Testis (tissue), 3 donors: ENCODE results near the gene GFM1. TPM values are rescaled to one million over a fixed set of nuclear protein-coding genes. Genes with fewer than 3 reads are reported as not detected.

Experiments used
- DNase-seq: peaks from one replicate; pipeline ENCODE4 v3.0.0-alpha.2; 2019
- H3K27ac ChIP-seq, 2 donors: fragments of 200-600 bp; sonication (generic); one replicate each; pipeline ENCODE4 v1.5.1; 2019
- H3K27me3 ChIP-seq: fragments of 200-600 bp; sonication (generic); one replicate; pipeline ENCODE4 v1.5.1; 2019
- H3K36me3 ChIP-seq: fragments of 200-600 bp; sonication (generic); one replicate; pipeline ENCODE4 v1.5.1; 2017; ENCODE audit warnings: low read depth; ENCODE audit errors: missing control alignments
- H3K4me1 ChIP-seq: fragments of 200-600 bp; sonication (generic); one replicate; pipeline ENCODE4 v1.5.1; 2019
- H3K4me3 ChIP-seq, 2 donors: fragments of 200-600 bp; sonication (generic); one replicate each; pipeline ENCODE4 v1.5.1; 2017 to 2019
- H3K9me3 ChIP-seq: fragments of 200-600 bp; sonication (generic); one replicate; pipeline ENCODE4 v1.5.1; 2017
- POLR2A ChIP-seq: fragments of 450-650 bp; IDR thresholded peaks from one replicate; pipeline ENCODE4 v1.6.1; 2017; ENCODE audit warnings: antibody characterized with exemption, mild to moderate bottlenecking, moderate library complexity
- WGBS, 2 donors: methylation state at CpG; one replicate each; pipeline ENCODE4 v1.1.5; 2018; 5-methylcytosine and 5-hydroxymethylcytosine counted together
- intact Hi-C: fragments of 100-400 bp; cut with DNase I; formaldehyde crosslinking; loops from one replicate; pipeline ENCODE4 v1.15.1; 2023; ENCODE audit warnings: low total_unique reads
- polyA plus RNA-seq: library from polyadenylated mRNA; stranded (reverse); fragments of 350-450 nt; fragmentation: Illumina TruSeq; extraction: RNeasy Lipid Tissue Mini Kit (QIAGEN cat#74804); gene quantifications from one replicate; pipeline ENCODE4 v1.2.3, GENCODE V29; 2014; ENCODE audit warnings: low read depth, low replicate concordance; ENCODE audit not compliant: insufficient read depth
- total RNA-seq, 2 donors: library from RNA; depleted of rRNA; stranded (reverse); fragments of >200 nt; gene quantifications; one replicate each; pipeline ENCODE4 v1.2.3, GENCODE V29; 2016
- TF ChIP-seq, protein P1 (sequence below), 3 experiments: fragments of 450-650 bp in 2 of 3; fragments of 200-600 bp in 1 of 3; sonication (generic) in 1 of 3; IDR thresholded peaks; one replicate each; pipeline ENCODE4 v1.5.1; 2016 to 2019; ENCODE audit warnings: antibody characterized with exemption in 3 of 3, mild to moderate bottlenecking in 2 of 3, moderate library complexity in 1 of 3

Gene GFM1
- total and polyA plus RNA-seq, 3 donors from 2014 or later = 48.1 to 83.1 (median 76.6) TPM

DNA sequence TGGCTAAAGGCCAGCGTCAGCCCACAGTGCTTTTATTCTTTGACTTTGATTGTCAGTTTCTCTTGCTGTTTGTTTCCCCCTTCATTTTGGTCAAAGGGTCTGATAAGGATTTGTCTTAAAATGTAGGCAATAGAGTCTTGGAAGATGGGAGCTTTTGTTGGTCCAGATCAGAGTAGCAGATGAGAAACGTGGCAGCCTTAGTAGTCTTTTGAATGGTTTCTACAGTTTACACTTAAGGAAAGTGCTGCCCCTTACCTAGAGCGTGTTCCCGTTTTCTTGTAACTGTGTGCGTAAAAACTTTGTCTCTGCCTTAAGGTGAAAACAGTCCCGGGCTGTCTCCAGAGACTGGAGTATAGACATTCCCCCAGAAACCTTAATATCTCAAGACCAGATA, 27.5 kb downstream of the GFM1 start:
- peak overlapping the region in 1 of 2 donors; percentile 39 for H3K27ac ChIP-seq
- intact Hi-C loops = no loop called here
- no peak for DNase-seq
- H3K36me3 ChIP-seq = no peaks in the 10 kb centered on the region
- 6 to 37% methylated on average over 6 of the region's 6 CpGs for WGBS, 2 donors
- no peaks in the 10 kb centered on the region for H3K4me1 ChIP-seq
- no peaks in the 10 kb centered on the region for H3K27me3 ChIP-seq
- TF ChIP-seq, protein P1, sequence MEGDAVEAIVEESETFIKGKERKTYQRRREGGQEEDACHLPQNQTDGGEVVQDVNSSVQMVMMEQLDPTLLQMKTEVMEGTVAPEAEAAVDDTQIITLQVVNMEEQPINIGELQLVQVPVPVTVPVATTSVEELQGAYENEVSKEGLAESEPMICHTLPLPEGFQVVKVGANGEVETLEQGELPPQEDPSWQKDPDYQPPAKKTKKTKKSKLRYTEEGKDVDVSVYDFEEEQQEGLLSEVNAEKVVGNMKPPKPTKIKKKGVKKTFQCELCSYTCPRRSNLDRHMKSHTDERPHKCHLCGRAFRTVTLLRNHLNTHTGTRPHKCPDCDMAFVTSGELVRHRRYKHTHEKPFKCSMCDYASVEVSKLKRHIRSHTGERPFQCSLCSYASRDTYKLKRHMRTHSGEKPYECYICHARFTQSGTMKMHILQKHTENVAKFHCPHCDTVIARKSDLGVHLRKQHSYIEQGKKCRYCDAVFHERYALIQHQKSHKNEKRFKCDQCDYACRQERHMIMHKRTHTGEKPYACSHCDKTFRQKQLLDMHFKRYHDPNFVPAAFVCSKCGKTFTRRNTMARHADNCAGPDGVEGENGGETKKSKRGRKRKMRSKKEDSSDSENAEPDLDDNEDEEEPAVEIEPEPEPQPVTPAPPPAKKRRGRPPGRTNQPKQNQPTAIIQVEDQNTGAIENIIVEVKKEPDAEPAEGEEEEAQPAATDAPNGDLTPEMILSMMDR (IDR thresholded peaks at IDR 0.05) = no peak
- TF ChIP-seq POLR2A = no peak
- no peaks in the 10 kb centered on the region for H3K9me3 ChIP-seq
- H3K4me3 ChIP-seq = peak overlapping the region; percentile 45 to 58

DNA sequence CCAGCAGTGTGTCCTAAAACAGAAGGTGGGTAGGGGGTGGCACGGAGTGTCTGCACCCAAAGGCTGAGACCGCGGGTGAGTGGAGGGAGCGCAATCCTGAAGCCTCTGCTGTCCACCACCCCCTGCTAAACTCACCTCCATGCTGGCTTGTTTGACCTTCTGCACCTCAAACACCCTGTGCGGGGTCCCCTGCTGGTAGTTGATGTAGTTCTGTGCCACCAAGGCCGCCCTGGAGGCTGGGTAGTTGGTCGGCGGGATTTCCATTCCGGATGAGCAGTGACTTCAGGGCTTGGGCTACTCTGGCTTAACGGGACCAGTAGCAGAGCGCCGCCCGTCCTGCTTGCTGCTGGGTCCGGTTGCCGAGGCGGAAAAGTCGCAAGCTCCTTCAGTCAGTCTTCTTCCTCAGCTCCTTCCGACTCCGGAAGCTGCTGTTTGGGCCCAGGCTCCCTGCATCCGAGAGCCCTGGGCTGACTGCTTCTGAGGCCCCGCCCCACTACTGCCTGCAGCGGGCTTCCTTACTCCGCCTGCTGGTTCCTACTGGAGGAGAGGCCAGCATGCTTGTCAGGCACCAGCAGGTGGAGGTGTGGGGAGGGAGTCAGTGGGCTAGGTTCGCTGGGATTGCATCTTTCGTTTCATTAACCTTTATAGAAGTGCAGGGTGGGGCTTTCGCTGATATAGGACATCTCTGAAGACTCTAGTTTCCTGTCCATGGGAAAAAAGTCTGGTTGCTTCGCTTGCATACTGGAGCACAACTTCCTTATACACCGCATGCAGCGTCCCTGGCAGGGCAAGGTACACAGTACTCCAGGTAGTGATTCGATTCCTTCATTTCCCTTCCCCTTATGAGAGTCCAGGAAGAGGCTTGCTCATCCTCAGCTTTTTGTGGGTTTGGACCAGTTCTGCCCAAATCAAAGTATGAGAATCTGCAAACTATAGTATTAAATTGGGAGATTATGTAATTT, 28.2 kb downstream of the GFM1 start, which contains the start of gene LXN:
TSS of gene LXN (minus strand) at position 434 of the 962 bp plus-strand sequence. CDS start at position 264, 170 bp downstream.
- intact Hi-C loops = no loop called here
- peak; percentile 85 for DNase-seq
- WGBS, 2 donors = 16 to 21% methylated on average over 18 to 30 of the region's 30 CpGs
- no peaks in the 10 kb centered on the region for H3K4me1 ChIP-seq
- no peaks in the 10 kb centered on the region for H3K9me3 ChIP-seq
- H3K4me3 ChIP-seq = peak within 1 kb of the TSS; percentile 45 to 58
- no peaks in the 10 kb centered on the region for H3K36me3 ChIP-seq
- TF ChIP-seq POLR2A = no peak
- TF ChIP-seq, protein P1 (IDR thresholded peaks at IDR 0.05) = peak in 2 of 3 experiments; percentile 12 to 59
- H3K27me3 ChIP-seq = no peaks in the 10 kb centered on the region
- H3K27ac ChIP-seq = peak within 1 kb of the TSS in 1 of 2 donors; percentile 39

DNA sequence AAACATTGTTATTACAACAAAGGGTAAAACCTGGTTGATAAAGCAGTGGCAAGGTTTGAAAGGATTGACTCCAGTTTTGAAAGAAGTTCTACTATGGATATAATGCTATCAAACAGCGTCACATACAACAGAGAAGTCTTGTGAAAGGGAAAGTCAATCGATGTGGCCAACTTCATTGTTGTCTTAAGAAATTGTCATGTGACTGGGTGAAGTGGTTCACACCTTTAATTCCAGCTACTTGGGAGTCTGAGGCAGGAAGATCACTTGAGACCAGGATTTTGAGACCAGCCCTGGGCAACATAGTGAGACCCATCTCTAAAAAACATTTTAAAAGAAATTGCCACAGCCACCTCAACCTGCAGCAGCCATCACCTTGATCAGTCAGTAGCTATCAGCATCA, 34.4 kb downstream of the GFM1 start:
- Histone ChIP-seq H3K27me3 (no peaks in the 10 kb centered on the region), H3K9me3 (no peaks in the 10 kb centered on the region), H3K27ac (no peak overlapping the region), H3K36me3 (no peaks in the 10 kb centered on the region), H3K4me1 (no peaks in the 10 kb centered on the region), H3K4me3 (no peak overlapping the region)
- intact Hi-C loops = no loop called here
- no peak for DNase-seq
- TF ChIP-seq, protein P1 (IDR thresholded peaks at IDR 0.05) = no peak
- no peak for TF ChIP-seq POLR2A
- 89 to 98% methylated on average over 2 of the region's 2 CpGs for WGBS, 2 donors

DNA sequence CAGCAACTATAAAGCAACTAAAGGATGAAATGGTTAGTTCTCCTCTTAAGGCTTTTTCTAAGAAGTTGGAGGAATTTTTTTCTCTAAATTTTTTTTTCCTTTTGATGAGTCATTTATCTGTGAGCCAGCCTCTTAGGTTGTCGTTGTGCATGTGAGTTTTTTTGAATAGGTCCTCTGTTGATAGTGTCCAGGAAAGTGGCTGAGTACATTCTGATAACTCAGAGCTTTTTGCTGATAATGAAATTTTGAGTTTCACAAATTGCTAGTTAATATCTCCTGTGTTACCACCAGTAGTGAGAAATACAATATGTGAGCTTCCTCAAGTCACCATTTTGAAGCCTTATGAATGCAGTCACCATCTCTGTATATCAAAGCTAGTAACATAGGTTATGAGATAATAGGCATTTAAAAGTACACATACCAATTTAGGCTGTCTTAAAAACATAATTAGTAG, 35.2 kb downstream of the GFM1 start:
- Histone ChIP-seq H3K36me3 (no peaks in the 10 kb centered on the region), H3K4me1 (no peaks in the 10 kb centered on the region), H3K27ac (no peak overlapping the region), H3K9me3 (no peaks in the 10 kb centered on the region), H3K27me3 (no peaks in the 10 kb centered on the region), H3K4me3 (no peak overlapping the region)
- WGBS, 2 donors = 30 to 35% methylated on average over 1 of the region's 1 CpG
- intact Hi-C loops = no loop called here
- no peak for DNase-seq
- TF ChIP-seq, protein P1 (IDR thresholded peaks at IDR 0.05) = no peak
- no peak for TF ChIP-seq POLR2A
